Liver (tissue), 9 donors: ENCODE results near the gene ASPDH. TPM values are rescaled to one million over a fixed set of nuclear protein-coding genes. Genes with fewer than 3 reads are reported as not detected.

ENCODE experiments used
- DNase-seq: peaks from one replicate; pipeline ENCODE4 v3.0.0-alpha.2; 2017; ENCODE audit warnings: low spot score
- H3K27ac ChIP-seq, 2 donors: one replicate each; pipeline ENCODE4 v1.7.0; 2013; ENCODE audit warnings: inconsistent platforms in 2 of 2, low read length in 2 of 2, control low read depth in 1 of 2, low read depth in 1 of 2, mild to moderate bottlenecking in 1 of 2
- H3K27me3 ChIP-seq, 4 donors: one replicate each; pipeline versions ENCODE4 v1.6.1 to v1.7.0; 2013; ENCODE audit warnings: low read length in 3 of 4, inconsistent platforms in 1 of 4, mild to moderate bottlenecking in 1 of 4, moderate library complexity in 1 of 4; ENCODE audit not compliant: control insufficient read depth in 4 of 4, insufficient read depth in 4 of 4
- H3K36me3 ChIP-seq, 4 donors: one replicate each; pipeline versions ENCODE4 v1.6.1 to v1.7.0; 2013; ENCODE audit warnings: low read length in 3 of 4, mild to moderate bottlenecking in 3 of 4, low read depth in 1 of 4, moderate library complexity in 1 of 4; ENCODE audit not compliant: control insufficient read depth in 4 of 4, insufficient read depth in 3 of 4
- H3K4me1 ChIP-seq, 4 donors: one replicate each; pipeline versions ENCODE4 v1.6.1 to v1.7.0; 2013; ENCODE audit warnings: low read length in 3 of 4, mild to moderate bottlenecking in 3 of 4, moderate library complexity in 1 of 4; ENCODE audit not compliant: control insufficient read depth in 4 of 4, insufficient read depth in 4 of 4
- H3K4me3 ChIP-seq, 3 donors: one replicate each; pipeline versions ENCODE4 v1.6.1 to v1.7.0; 2013; ENCODE audit warnings: low read length in 3 of 3, control low read depth in 1 of 3, low read depth in 1 of 3, mild to moderate bottlenecking in 1 of 3
- H3K9ac ChIP-seq, 2 donors: one replicate each; pipeline ENCODE4 v1.7.0; 2013; ENCODE audit warnings: low read length in 2 of 2, mild to moderate bottlenecking in 2 of 2, moderate library complexity in 2 of 2, control low read depth in 1 of 2, low read depth in 1 of 2
- H3K9me3 ChIP-seq, 4 donors: one replicate each; pipeline versions ENCODE4 v1.6.1 to v1.7.0; 2013; ENCODE audit warnings: low read length in 3 of 4; ENCODE audit not compliant: control insufficient read depth in 4 of 4
- FOXA1 ChIP-seq: IDR thresholded peaks from 2 replicates; pipeline ENCODE4 v1.6.1; 2016; ENCODE audit warnings: antibody characterized with exemption
- FOXA2 ChIP-seq: IDR thresholded peaks from 2 replicates; pipeline ENCODE4 v1.6.1; 2016; ENCODE audit warnings: antibody characterized with exemption
- HNF4G ChIP-seq: IDR thresholded peaks from 2 replicates; pipeline ENCODE4 v1.6.1; 2016; ENCODE audit warnings: antibody characterized with exemption
- NR2F2 ChIP-seq: IDR thresholded peaks from 2 replicates; pipeline ENCODE4 v1.6.1; 2016; ENCODE audit warnings: antibody characterized with exemption
- RAD21 ChIP-seq, 2 donors: IDR thresholded peaks; 2 replicates each; pipeline ENCODE4 v1.6.1; 2016; ENCODE audit warnings: antibody characterized with exemption in 2 of 2, mild to moderate bottlenecking in 2 of 2
- RXRA ChIP-seq, 2 donors: IDR thresholded peaks; 2 replicates each; pipeline ENCODE4 v1.6.1; 2017 to 2018; ENCODE audit warnings: antibody characterized with exemption in 2 of 2, mild to moderate bottlenecking in 1 of 2
- SP1 ChIP-seq: IDR thresholded peaks from 2 replicates; pipeline ENCODE4 v1.6.1; 2018; ENCODE audit warnings: antibody characterized with exemption, mild to moderate bottlenecking
- TAF1 ChIP-seq: conservative IDR thresholded peaks from 2 replicates; pipeline ENCODE4 v1.6.1; 2016; ENCODE audit warnings: antibody characterized with exemption, mild to moderate bottlenecking
- WGBS: extraction: QIAGEN DNeasy Blood & Tissue Kit; methylation state at CpG from one replicate; pipeline ENCODE4 v1.1.7; 2013; 5-methylcytosine and 5-hydroxymethylcytosine counted together
- polyA plus RNA-seq, 2 donors: library from polyadenylated mRNA; stranded (reverse) in 1 of 2; unstranded in 1 of 2; fragments of 200-250 nt in 1 of 2; fragments of >200 nt in 1 of 2; fragmentation: Nextera tagmentation in 1 of 2; extraction: Ambion mirVana in 1 of 2; gene quantifications; one replicate each; pipeline versions ENCODE4 v1.2.1 to v1.2.3, GENCODE V29; 2013 to 2015
- total RNA-seq, 2 donors: library from RNA; depleted of rRNA; stranded (reverse); fragments of >200 nt; gene quantifications; one replicate each; pipeline ENCODE4 v1.2.3, GENCODE V29; 2014
- TF ChIP-seq, protein P1 (sequence below): IDR thresholded peaks from 2 replicates; pipeline ENCODE4 v1.6.1; 2016; ENCODE audit warnings: antibody characterized with exemption, mild to moderate bottlenecking
- TF ChIP-seq, protein P2 (sequence below): IDR thresholded peaks from 2 replicates; pipeline ENCODE4 v1.6.1; 2016; ENCODE audit warnings: antibody characterized with exemption
- donor health status: healthy.
- donor health status: healthy.
- donor health status: healthy.
- donor health status: healthy.
- donor health status: healthy.

Gene ASPDH
- total and polyA plus RNA-seq, 4 donors = 7.3 to 82.0 (median 37.1) TPM

DNA sequence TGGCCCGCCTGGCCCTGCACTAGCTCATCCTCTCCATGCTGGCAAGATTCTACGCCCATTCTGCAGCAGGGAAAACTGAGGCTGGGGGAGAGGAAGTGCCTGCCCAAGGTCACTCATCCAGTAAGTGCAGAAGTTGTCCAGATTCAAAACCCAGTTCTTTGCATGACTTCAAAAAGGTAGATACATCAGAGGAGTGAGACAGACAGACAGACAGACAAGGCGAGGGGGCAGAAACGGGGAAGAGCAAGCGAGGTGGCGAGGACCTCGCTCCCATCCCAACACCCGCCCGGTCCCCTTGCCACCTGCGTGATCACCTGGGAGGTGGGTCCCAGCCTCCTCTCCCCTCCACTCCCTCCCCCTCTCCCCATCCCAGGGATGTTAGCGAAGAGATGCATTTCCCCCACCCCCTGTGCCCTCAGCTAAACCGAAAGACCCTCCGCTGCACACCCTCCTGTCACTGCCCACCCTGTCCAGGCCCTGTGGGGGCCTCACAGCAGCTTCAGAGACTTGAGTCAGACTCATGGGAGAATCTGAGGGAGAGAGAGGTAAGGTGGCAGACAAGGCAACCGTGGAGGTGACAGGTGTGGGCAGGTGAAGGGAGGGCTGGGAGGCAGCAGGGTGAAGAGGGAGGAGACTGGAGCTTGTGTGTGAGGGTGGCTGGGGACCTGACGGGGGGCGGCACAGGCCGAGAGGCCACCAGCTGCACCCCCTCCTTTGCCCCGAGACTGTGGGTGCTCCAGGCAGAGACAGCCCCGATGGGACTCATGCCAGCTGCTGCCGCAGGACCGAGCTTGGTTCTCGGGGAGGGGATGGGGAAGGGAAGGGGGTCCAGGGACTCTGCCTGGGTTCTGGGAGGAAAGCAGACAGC, 35.6 kb upstream of the ASPDH start:
- Histone ChIP-seq H3K27me3 (peaks cover 0 to 8% (median 0%) of the 10 kb centered on the region in 4 donors), H3K27ac (no peak overlapping the region), H3K9me3 (no peaks in the 10 kb centered on the region), H3K4me3 (no peak overlapping the region), H3K9ac (no peak overlapping the region), H3K36me3 (no peaks in the 10 kb centered on the region), H3K4me1 (peaks cover 0 to 5% (median 0%) of the 10 kb centered on the region in 4 donors)
- WGBS = 64% methylated on average over 22 of the region's 22 CpGs
- DNase-seq = no peak
- TF ChIP-seq HNF4G (no peak), NR2F2 (no peak), RAD21 (IDR thresholded peaks at IDR 0.05) (no peak), SP1 (no peak)
- TF ChIP-seq, protein P1, sequence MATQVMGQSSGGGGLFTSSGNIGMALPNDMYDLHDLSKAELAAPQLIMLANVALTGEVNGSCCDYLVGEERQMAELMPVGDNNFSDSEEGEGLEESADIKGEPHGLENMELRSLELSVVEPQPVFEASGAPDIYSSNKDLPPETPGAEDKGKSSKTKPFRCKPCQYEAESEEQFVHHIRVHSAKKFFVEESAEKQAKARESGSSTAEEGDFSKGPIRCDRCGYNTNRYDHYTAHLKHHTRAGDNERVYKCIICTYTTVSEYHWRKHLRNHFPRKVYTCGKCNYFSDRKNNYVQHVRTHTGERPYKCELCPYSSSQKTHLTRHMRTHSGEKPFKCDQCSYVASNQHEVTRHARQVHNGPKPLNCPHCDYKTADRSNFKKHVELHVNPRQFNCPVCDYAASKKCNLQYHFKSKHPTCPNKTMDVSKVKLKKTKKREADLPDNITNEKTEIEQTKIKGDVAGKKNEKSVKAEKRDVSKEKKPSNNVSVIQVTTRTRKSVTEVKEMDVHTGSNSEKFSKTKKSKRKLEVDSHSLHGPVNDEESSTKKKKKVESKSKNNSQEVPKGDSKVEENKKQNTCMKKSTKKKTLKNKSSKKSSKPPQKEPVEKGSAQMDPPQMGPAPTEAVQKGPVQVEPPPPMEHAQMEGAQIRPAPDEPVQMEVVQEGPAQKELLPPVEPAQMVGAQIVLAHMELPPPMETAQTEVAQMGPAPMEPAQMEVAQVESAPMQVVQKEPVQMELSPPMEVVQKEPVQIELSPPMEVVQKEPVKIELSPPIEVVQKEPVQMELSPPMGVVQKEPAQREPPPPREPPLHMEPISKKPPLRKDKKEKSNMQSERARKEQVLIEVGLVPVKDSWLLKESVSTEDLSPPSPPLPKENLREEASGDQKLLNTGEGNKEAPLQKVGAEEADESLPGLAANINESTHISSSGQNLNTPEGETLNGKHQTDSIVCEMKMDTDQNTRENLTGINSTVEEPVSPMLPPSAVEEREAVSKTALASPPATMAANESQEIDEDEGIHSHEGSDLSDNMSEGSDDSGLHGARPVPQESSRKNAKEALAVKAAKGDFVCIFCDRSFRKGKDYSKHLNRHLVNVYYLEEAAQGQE = no peak

DNA sequence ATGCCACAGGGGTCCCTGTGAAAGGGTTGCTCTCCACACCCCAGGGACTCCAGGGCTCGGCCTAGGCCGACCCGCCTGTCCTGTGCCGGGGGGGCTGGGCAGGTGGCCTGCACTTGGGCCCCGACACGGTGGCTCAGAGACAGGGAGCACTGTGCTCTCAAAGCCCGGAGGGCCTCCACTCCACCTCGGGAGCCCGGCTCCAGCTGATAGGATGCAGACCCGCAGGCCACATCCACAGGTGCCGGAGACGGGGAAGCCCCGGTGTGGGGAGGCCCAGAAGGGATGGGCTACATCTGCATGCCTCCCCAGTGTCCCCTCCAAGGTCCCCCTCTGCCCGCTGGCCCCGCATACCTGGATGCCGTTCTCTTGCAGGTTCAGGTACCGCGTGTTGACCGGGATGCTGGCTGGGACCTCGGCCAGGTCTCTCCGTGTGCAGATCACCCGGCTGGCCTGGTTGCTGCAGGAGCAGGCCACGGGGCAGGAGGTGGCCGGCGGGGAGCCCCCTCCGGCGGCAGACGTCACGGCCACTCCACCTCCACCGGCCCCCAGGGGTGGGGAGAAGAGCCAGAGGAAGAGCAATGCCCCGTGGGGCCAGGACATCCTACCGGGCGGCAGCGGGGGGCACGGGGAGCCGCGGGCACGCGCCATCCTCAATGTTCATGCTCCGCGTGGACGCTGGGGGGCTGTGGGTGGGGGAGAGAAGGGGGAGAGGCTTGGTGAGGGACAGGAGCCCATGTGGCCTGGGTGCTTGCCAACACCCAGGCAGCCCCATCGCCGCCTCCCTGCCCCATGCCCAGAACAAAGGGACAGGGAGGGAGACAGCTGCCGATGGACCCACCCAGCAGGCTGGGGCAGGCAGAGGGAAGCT, 34.7 kb upstream of the ASPDH start:
- 74% methylated on average over 45 of the region's 45 CpGs for WGBS
- no peaks in the 10 kb centered on the region for H3K36me3 ChIP-seq
- DNase-seq = no peak
- H3K9ac ChIP-seq = no peak overlapping the region
- no peak overlapping the region for H3K27ac ChIP-seq
- no peak overlapping the region for H3K4me3 ChIP-seq
- no peak for TF ChIP-seq SP1
- TF ChIP-seq, protein P2, sequence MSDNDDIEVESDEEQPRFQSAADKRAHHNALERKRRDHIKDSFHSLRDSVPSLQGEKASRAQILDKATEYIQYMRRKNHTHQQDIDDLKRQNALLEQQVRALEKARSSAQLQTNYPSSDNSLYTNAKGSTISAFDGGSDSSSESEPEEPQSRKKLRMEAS = no peak
- TF ChIP-seq, protein P1 = no peak
- TF ChIP-seq FOXA2 = no peak
- TF ChIP-seq RXRA (IDR thresholded peaks at IDR 0.05) = no peak
- TF ChIP-seq TAF1 = no peak
- TF ChIP-seq FOXA1 = no peak
- H3K9me3 ChIP-seq = no peaks in the 10 kb centered on the region
- peaks cover 0 to 8% (median 0%) of the 10 kb centered on the region in 4 donors for H3K27me3 ChIP-seq
- peaks cover 0 to 5% (median 0%) of the 10 kb centered on the region in 4 donors for H3K4me1 ChIP-seq
